CD4-positive, alpha-beta T cell treated with Interleukin-15 for 1 hour (primary cell): Measurements from ENCODE around the gene NBEA.

Source experiments
- DNase-seq: peaks from one replicate; pipeline ENCODE4 v3.0.0-alpha.2; 2020

NBEA gene

DNA sequence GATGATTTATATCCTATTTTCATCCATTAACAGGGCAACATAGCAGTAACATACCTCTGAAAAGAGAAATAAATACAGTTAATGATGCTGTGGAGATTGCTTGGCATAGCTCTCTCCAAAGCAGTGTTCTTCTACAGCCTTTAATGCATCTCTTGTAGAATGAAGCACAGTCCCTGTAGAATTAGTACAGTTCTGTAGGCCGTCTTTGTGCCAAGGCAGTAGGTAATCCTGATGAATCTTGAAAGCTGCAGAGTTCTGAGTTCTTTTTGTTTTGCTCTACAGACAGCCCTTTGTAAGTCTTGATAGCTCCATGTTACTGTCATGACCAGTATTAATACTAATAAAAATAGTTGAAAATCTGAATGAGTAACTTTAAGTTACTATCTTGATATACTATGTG, 350.3 kb downstream of the NBEA start:
- no peak for DNase-seq

DNA sequence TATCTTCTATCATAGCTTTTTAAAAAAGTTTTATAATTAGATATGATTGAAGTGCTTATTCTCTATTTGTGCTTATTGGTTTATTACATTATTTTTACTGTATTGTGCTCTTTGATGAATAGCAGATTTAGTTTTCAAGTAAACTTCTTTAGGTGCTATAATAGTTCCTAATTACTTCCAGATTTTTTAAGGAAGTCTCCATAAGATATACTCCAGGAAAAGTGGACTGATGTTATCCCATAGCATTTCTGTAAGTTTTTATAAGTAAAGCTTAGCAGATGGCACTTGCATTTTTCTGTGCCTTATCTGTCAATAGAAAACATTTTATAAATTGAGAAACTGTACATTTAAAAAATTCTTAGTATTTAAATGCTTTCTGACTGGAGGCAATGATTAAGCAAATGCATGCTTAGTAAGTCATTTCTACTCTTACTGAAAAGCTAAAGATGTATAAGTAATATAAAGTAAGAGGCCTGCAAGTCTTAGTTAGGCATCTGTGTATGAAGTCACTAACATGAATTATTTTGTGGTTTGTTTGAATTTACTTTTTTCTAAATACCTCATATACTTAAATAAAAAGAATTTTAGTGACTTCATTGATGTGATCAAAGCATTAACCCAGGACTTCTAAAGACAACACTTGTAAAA, 351.6 kb downstream of the NBEA start:
- DNase-seq, result no peak

- DNase-seq, result no peak
Observed at GRCh38 chr13:35309706-35310105, 367.6 kb downstream of the NBEA start.

DNA sequence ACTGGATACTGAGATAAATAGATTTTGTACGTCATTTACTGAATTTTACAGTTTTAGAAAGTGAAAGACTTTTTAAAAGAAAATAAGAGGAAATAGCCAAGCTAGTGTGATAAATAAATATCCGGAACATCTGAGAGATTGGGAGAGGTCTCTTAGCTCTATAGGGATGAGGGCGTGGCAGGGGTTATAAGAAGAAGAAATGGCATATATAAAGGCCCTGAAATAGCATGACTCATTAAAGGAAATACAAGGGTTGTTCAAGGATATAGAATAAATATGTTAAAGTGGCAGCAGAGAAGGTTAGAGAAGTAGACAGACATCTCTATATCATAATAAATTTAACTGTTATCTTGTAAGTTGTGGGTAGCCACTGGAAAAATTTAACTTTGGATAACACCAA, 390.1 kb downstream of the NBEA start:
- DNase-seq, result no peak

DNA sequence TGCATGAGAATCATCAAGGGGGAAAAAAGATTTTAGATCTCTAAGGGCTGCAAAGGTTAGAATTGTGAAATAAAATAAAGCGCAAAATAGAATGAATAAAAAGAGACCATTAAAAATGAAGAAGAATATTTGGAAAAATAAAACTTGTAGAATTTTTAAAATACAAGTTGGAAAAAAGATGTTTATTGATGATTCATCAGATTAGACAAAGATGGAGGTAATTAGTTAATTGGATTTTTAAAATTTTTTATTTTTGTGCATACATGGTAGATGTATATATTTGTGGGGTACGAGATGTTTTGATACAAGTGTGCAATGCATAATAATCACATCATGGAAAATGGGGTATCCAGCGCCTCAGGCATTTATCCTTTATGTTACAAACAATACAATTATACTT, 391.1 kb downstream of the NBEA start:
- DNase-seq, result no peak

DNA sequence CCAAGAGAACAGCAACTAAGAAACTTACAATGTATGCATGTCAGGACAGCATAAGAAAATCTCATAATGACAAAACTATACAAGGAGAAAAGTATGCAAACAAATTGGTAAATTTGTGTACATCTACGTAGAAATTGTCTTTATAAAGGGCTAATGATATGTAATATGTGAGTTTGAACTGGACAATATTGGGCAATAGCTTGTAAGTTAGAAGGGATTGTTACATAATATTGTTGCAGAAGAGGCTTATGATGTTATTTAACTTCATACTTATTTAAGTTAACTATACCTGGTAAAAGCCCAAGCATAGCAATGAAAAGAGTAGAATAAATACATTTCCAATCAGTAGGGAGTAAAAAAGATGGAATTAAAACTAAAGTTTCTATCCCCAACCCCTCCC, 400.4 kb downstream of the NBEA start:
- no peak for DNase-seq

DNA sequence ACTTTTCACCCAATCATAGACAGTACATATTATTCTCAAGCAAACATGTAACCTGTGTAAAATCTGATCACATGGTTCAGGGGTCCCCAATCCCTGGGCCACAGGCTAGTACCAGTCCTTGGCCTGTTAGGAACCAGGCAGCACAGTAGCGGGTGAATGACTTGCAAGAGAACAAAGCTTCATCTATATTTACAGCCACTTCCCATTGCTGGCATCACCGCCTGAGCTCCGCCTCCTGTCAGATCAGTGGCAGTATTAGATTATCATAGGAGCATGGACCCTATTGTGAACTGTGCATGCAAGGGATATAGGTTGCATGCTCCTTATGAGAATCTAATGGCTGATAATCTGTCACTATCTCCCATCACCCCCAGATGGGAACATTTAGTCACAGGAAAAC, 401.3 kb downstream of the NBEA start:
- DNase-seq, result no peak

- no peak for DNase-seq
Observed at GRCh38 chr13:35345992-35346391, 403.9 kb downstream of the NBEA start.

DNA sequence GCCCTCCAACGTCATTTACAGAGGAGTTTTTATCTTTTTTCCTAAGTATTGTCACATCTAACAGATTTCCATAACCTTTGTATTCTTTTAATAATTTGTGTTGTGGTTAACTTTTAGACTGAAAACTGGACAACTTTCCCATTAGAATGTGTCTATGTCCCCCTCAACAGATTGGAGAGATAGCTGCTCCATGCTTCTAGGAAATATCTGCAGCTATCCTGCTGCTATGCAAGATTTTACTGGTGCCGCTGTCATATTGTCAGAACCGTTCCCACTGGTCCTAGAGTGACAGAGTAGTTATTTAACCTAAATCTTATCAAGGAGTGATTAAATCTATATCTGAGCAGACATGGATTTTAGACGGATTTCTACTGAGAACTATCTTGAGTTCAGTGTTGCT, 404.4 kb downstream of the NBEA start:
- no peak for DNase-seq

- DNase-seq, result no peak
Observed at GRCh38 chr13:35347679-35348205, 405.7 kb downstream of the NBEA start.

- DNase-seq, result no peak
Observed at GRCh38 chr13:35349052-35349451, 407.0 kb downstream of the NBEA start.

GRCh38 chr13:35349673-35350278, 407.7 kb downstream of the NBEA start:
- DNase-seq, result no peak

DNA sequence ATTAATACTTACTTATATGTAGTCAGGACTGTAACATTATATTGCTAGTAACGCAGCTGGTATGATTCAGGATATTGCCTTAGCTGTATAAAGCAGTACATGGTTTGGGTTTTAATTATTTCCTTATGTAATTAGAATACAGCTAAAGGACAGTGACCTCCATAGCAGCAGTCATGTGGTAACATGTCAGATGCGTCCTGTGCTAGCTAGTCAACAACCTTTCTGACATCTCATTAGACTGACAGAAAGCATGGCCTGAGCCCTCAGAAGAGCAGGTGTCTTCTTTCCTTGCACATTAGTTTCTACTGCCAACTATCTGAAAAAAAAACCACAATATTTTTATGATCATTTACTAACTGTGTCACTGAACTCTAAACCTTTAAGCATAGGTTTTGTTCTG, 412.2 kb downstream of the NBEA start:
- no peak for DNase-seq

GRCh38 chr13:35354882-35355281, 412.8 kb downstream of the NBEA start:
- no peak for DNase-seq

- DNase-seq, result no peak
Observed at GRCh38 chr13:35356572-35356971, 414.5 kb downstream of the NBEA start.

DNA sequence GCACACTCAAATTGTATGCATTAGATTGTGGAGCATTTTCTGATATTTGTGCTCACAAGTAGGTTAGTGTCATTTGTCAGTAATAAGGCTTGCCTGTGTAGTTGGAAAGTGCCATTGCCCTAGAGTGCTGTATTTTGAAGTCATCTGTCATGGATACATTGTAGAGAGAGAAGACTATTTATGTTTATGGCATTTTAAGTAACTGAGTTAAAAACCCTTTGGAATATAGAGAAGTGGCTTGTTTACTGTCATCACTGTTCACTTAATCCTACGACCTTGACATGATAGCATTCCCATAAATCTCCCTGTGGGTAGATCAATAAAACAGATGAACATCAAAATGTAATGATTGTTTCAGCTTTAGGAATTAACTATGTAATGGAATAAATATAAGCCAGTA, 423.8 kb downstream of the NBEA start:
- no peak for DNase-seq

GRCh38 chr13:35367586-35367985, 425.5 kb downstream of the NBEA start:
- DNase-seq, result no peak

DNA sequence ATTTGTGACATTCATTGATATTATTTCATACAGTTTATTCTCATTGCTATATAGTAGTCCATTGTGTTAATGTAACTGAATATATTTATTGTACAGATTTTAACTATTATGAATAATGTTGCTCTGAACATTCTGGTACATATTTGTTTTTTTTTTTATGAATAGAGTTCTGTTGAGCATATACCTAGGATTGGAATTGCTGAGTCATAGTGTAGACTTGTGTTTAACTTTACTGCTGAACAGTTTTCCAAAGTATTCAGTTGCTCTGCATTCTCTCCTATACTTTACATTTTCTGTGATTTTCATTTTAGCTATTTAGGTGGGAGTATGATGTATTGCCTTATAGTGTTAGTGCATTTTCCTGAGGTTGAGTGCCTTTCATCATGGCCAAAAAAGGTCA, 436.9 kb downstream of the NBEA start:
- no peak for DNase-seq

GRCh38 chr13:35379663-35380062, 437.6 kb downstream of the NBEA start:
- DNase-seq, result no peak

GRCh38 chr13:35387682-35388250, 445.7 kb downstream of the NBEA start:
- no peak for DNase-seq

GRCh38 chr13:35388441-35389355, 446.6 kb downstream of the NBEA start:
- DNase-seq, result no peak

DNA sequence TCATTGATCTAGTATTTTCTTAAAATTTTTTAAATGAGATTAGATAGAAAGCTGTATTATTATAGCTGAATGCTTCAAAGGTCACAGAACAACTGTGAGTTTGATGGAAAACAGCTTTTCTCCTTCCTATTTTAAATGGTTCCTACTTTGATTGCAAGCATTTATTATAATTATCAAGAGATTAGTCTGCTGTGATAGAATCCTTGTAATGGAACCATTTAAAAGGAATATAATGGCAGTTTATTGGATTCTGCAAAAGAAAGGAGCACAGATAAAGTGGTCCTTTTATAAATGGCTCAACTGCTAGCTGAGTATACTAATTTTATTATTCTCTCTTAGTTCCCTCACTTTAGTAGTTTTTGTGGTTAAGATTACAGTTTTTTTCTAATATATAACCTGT, 447.5 kb downstream of the NBEA start:
- DNase-seq, result no peak

GRCh38 chr13:35392768-35393167, 450.7 kb downstream of the NBEA start:
- DNase-seq, result no peak

DNA sequence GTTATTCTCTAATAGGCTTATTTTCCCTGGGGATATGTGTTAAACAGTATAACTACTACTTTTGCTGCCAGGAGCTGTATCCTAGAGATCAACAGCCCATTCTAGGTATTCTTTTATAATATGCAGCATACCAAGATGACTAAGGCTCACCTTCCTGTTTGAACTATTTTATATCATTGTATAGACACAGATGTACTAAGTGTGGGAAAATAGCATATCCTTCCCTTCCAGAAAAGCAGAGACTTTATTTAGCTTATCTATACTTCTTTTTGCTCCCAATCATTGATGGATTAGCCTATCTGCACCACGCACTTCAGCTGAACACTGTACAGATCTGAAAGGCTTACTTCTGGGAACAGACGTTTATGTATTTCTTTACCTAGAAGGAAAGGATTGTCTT, 451.8 kb downstream of the NBEA start:
- DNase-seq, result no peak
